Gastrocnemius medialis (tissue), 4 donors: ENCODE measurements around the gene ATOH8. TPM values are rescaled to one million over a fixed set of nuclear protein-coding genes. Genes with fewer than 3 reads are reported as not detected.

Experiments
- ATAC-seq, 2 donors: fragments of 150-250 bp; one replicate each; pipeline ENCODE4 v1.9.1; 2016
- DNase-seq, 2 donors: peaks; one replicate each; pipeline ENCODE4 v3.0.0-alpha.2; 2019
- H3K27ac ChIP-seq, 4 donors: fragments of 200-600 bp; sonication (generic); 1 replicate in 1 of 4; 2 replicates in 3 of 4; pipeline ENCODE4 v1.5.1; 2016 to 2018; ENCODE audit warnings: mild to moderate bottlenecking in 2 of 4, moderate library complexity in 1 of 4
- H3K27me3 ChIP-seq, 3 donors: fragments of 200-600 bp; sonication (generic) in 2 of 3; 1 replicate in 1 of 3; 2 replicates in 2 of 3; pipeline versions ENCODE4 v1.5.1 to v1.6.0; 2016 to 2019; ENCODE audit warnings: mild to moderate bottlenecking in 1 of 3, moderate library complexity in 1 of 3
- H3K36me3 ChIP-seq, 2 donors: fragments of 200-600 bp; sonication (generic) in 1 of 2; one replicate each; pipeline ENCODE4 v1.5.1; 2017 to 2018
- H3K4me1 ChIP-seq, 2 donors: fragments of 200-600 bp; sonication (generic) in 1 of 2; one replicate each; pipeline ENCODE4 v1.5.1; 2016 to 2017; ENCODE audit warnings: mild to moderate bottlenecking in 2 of 2
- H3K4me3 ChIP-seq, 4 donors: fragments of 200-600 bp; sonication (generic) in 3 of 4; 1 replicate in 1 of 4; 2 replicates in 3 of 4; pipeline ENCODE4 v1.5.1; 2016 to 2019; ENCODE audit warnings: mild to moderate bottlenecking in 2 of 4
- H3K9me3 ChIP-seq, 3 donors: fragments of 200-600 bp; sonication (generic) in 2 of 3; 1 replicate in 1 of 3; 2 replicates in 2 of 3; pipeline ENCODE4 v1.5.1; 2016 to 2019
- CTCF ChIP-seq, 5 experiments: fragments of 450-650 bp in 3 of 5; fragments of 200-600 bp in 2 of 5; sonication (generic) in 2 of 5; IDR thresholded peaks in 4 of 5; conservative IDR thresholded peaks in 1 of 5; 1 replicate in 4 of 5; 2 replicates in 1 of 5; pipeline ENCODE4 v1.5.1; 2016 to 2019; ENCODE audit warnings: antibody characterized with exemption in 5 of 5, mild to moderate bottlenecking in 3 of 5, moderate library complexity in 3 of 5
- POLR2A ChIP-seq, 2 donors: fragments of 450-650 bp; IDR thresholded peaks; one replicate each; pipeline ENCODE4 v1.6.1; 2017; ENCODE audit warnings: antibody characterized with exemption in 2 of 2, mild to moderate bottlenecking in 2 of 2, moderate library complexity in 2 of 2
- in situ Hi-C, 4 donors: fragments of 200-750 bp; cut with MboI; loops; one replicate each; pipeline versions ENCODE4 v1.15.0 to v1.8.0; 2017; ENCODE audit warnings: low sequenced_read_pairs in 4 of 4
- intact Hi-C: fragments of 100-400 bp; cut with DNase I; formaldehyde crosslinking; loops from one replicate; pipeline ENCODE4 v1.15.1; 2023; ENCODE audit warnings: low total_unique reads
- total RNA-seq, 4 donors: library from RNA; depleted of rRNA; stranded (reverse); fragments of >200 nt; gene quantifications; one replicate each; pipeline versions ENCODE4 v1.1.0 to v1.2.3, GENCODE V29; 2016

The ATOH8 gene
- total RNA-seq, 4 donors from 2014 or later: 122 to 266 (median 150) TPM

GRCh38 chr2:85774126-85774978, 20.6 kb downstream of the ATOH8 start:
- Histone ChIP-seq H3K9me3 (no peaks in the 10 kb centered on the region), H3K4me3 (peak overlapping the region in 2 of 4 donors; percentile 6 to 55), H3K36me3 (no peaks in the 10 kb centered on the region), H3K27ac (peak overlapping the region; percentile 84 to 97 (median 92)), H3K4me1 (peaks cover 95 to 97% of the 10 kb centered on the region in 2 donors), H3K27me3 (no peaks in the 10 kb centered on the region)
- in situ Hi-C loops (no loop called here), intact Hi-C loops (loop anchor here (1.0 kb wide), 1 partner anchor 41 kb away; no protein-coding TSS in a partner anchor)
- DNase-seq (peak; percentile 69 to 92), ATAC-seq (peak; percentile 68 to 71)
- peak; percentile 49 to 56 for TF ChIP-seq POLR2A (IDR thresholded peaks at IDR 0.05)
- no peak for TF ChIP-seq CTCF (IDR thresholded peaks at IDR 0.05 in 4 of 5, conservative IDR thresholded peaks at IDR 0.05 in 1 of 5)

- intact Hi-C loops (no loop called here), in situ Hi-C loops (no loop called here)
- H3K9me3 ChIP-seq: no peaks in the 10 kb centered on the region
- no peak for ATAC-seq
- TF ChIP-seq CTCF (IDR thresholded peaks at IDR 0.05 in 4 of 5, conservative IDR thresholded peaks at IDR 0.05 in 1 of 5): no peak
- TF ChIP-seq POLR2A (IDR thresholded peaks at IDR 0.05): no peak
- peaks cover 0 to 3% of the 10 kb centered on the region in 2 donors for H3K36me3 ChIP-seq
- no peaks in the 10 kb centered on the region for H3K27me3 ChIP-seq
- H3K4me1 ChIP-seq: peaks cover 95 to 97% of the 10 kb centered on the region in 2 donors
- peak overlapping the region; percentile 84 to 97 (median 92) for H3K27ac ChIP-seq
- no peak overlapping the region for H3K4me3 ChIP-seq
- no peak for DNase-seq
Observed at GRCh38 chr2:85775406-85776381, 21.9 kb downstream of the ATOH8 start.

DNA sequence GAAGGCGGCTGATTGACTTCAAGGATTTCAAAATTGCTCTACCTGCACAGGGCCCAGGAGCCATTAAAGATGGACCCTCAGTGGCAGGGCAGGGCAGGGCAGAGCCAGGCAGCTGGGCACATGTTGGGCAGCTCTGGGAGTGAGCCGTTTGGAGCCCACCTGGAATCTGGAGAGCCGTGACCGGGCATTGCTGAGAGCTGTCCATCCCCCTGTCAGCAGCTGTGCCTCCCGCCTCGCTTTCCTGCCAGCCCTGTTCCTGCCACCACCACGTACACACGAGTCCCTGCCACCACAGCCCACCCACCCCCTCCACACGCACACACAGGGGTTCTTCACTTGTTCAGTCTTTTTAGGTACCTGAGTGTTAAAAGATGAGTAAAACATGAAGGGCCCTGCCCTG, 22.9 kb downstream of the ATOH8 start:
- Histone ChIP-seq H3K27ac (peak overlapping the region; percentile 25 to 97 (median 92)), H3K4me1 (peaks cover 95 to 96% of the 10 kb centered on the region in 2 donors), H3K9me3 (no peaks in the 10 kb centered on the region), H3K4me3 (no peak overlapping the region), H3K36me3 (peaks cover 0 to 3% of the 10 kb centered on the region in 2 donors), H3K27me3 (no peaks in the 10 kb centered on the region)
- TF ChIP-seq POLR2A (IDR thresholded peaks at IDR 0.05) (no peak), CTCF (IDR thresholded peaks at IDR 0.05 in 4 of 5, conservative IDR thresholded peaks at IDR 0.05 in 1 of 5) (no peak)
- DNase-seq (no peak), ATAC-seq (no peak)
- in situ Hi-C loops: no loop called here
- intact Hi-C loops: no loop called here

DNA sequence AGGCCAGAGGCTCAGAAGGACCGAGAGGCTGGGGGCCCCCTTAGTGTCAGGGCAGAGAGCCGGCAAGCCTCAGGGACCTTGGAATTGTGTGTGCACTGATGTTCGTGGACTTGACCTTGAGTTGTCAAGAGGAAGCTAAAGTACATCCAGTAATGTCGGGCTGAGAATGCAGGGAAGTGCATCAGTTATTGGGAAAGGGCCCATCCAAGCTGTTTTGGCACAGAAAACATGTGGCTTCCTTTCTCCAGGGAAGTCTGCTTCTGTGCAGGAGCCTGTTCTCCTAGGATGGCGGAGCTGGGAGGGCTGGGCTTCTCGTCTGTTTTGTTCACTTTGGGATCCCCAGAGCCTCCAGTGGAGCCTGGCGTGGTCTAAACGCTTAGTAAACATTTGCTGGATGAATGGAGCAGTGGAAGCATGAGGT, 23.7 kb downstream of the ATOH8 start:
- intact Hi-C loops: no loop called here
- no peaks in the 10 kb centered on the region for H3K27me3 ChIP-seq
- no peak overlapping the region for H3K4me3 ChIP-seq

More for the DNA sequence above, 23.7 kb downstream of the ATOH8 start:
- peaks cover 92 to 96% of the 10 kb centered on the region in 2 donors for H3K4me1 ChIP-seq
- in situ Hi-C loops: no loop called here
- peak overlapping the region; percentile 25 to 97 (median 92) for H3K27ac ChIP-seq
- H3K36me3 ChIP-seq: peaks cover 0 to 3% of the 10 kb centered on the region in 2 donors
- ATAC-seq (peak in 1 of 2 donors; percentile 3), DNase-seq (peak in 1 of 2 donors; percentile 66)
- TF ChIP-seq POLR2A (IDR thresholded peaks at IDR 0.05) (no peak), CTCF (IDR thresholded peaks at IDR 0.05 in 4 of 5, conservative IDR thresholded peaks at IDR 0.05 in 1 of 5) (no peak)
- no peaks in the 10 kb centered on the region for H3K9me3 ChIP-seq
